Suprapubic skin (tissue), 4 donors: ENCODE measurements around the gene DCST1. TPM values are rescaled to one million over a fixed set of nuclear protein-coding genes. Genes with fewer than 3 reads are reported as not detected.

ENCODE experiments used
- DNase-seq, 2 donors: peaks; one replicate each; pipeline ENCODE4 v3.0.0-alpha.2; 2019; ENCODE audit warnings: low spot score in 2 of 2
- H3K27ac ChIP-seq: fragments of 200-600 bp; sonication (generic); one replicate; pipeline ENCODE4 v1.5.1; 2019
- H3K27me3 ChIP-seq: fragments of 200-600 bp; sonication (generic); one replicate; pipeline ENCODE4 v1.5.1; 2019
- H3K36me3 ChIP-seq: fragments of 200-600 bp; sonication (generic); one replicate; pipeline ENCODE4 v1.5.1; 2019
- H3K4me1 ChIP-seq: fragments of 200-600 bp; sonication (generic); one replicate; pipeline ENCODE4 v1.5.1; 2019
- H3K4me3 ChIP-seq: fragments of 200-600 bp; sonication (generic); one replicate; pipeline ENCODE4 v1.5.1; 2019; ENCODE audit warnings: mild to moderate bottlenecking
- H3K9me3 ChIP-seq: fragments of 200-600 bp; sonication (generic); one replicate; pipeline ENCODE4 v1.5.1; 2019
- CTCF ChIP-seq, 2 donors: fragments of 200-600 bp in 1 of 2; fragments of 450-650 bp in 1 of 2; sonication (generic) in 1 of 2; IDR thresholded peaks; one replicate each; pipeline ENCODE4 v1.5.1; 2016 to 2019; ENCODE audit warnings: antibody characterized with exemption in 2 of 2, mild to moderate bottlenecking in 1 of 2, moderate library complexity in 1 of 2
- EP300 ChIP-seq: sonication (generic); formaldehyde crosslinking; IDR thresholded peaks from one replicate; pipeline ENCODE4 v1.6.1; 2017; ENCODE audit warnings: antibody characterized with exemption
- POLR2A ChIP-seq, 2 donors: fragments of 450-650 bp; IDR thresholded peaks; one replicate each; pipeline ENCODE4 v1.6.1; 2017; ENCODE audit warnings: antibody characterized with exemption in 2 of 2, mild to moderate bottlenecking in 2 of 2, moderate library complexity in 2 of 2
- POLR2AphosphoS5 ChIP-seq, 3 donors: sonication (generic); formaldehyde crosslinking; IDR thresholded peaks; one replicate each; pipeline ENCODE4 v1.6.1; 2017; ENCODE audit warnings: antibody characterized with exemption in 3 of 3
- WGBS: methylation state at CpG from one replicate; pipeline ENCODE4 v1.1.5; 2018; 5-methylcytosine and 5-hydroxymethylcytosine counted together
- total RNA-seq, 4 donors: library from RNA; depleted of rRNA; stranded (reverse); fragments of >200 nt; gene quantifications; one replicate each; pipeline ENCODE4 v1.1.0, GENCODE V29; 2016

The DCST1 gene
- total RNA-seq, 4 donors from 2014 or later, result 0.55 to 8.2 (median 2.8) TPM

GRCh38 chr1:155003227-155003765 lies 30.3 kb upstream of the DCST1 start:
- Histone ChIP-seq H3K27ac (peak overlapping the region; percentile 96), H3K36me3 (no peaks in the 10 kb centered on the region), H3K27me3 (no peaks in the 10 kb centered on the region), H3K4me3 (peak overlapping the region; percentile 97), H3K9me3 (no peaks in the 10 kb centered on the region), H3K4me1 (peaks cover 71% of the 10 kb centered on the region)
- WGBS, result 0% methylated on average over 21 of the region's 37 CpGs
- no peak for TF ChIP-seq POLR2A (IDR thresholded peaks at IDR 0.05)
- no peak for TF ChIP-seq CTCF (IDR thresholded peaks at IDR 0.05)
- TF ChIP-seq POLR2AphosphoS5 (IDR thresholded peaks at IDR 0.05), result no peak
- no peak for TF ChIP-seq EP300
- DNase-seq, result no peak

- H3K4me1 ChIP-seq, result peaks cover 71% of the 10 kb centered on the region
Observed at GRCh38 chr1:155003766-155004351, 29.8 kb upstream of the DCST1 start.

DNA sequence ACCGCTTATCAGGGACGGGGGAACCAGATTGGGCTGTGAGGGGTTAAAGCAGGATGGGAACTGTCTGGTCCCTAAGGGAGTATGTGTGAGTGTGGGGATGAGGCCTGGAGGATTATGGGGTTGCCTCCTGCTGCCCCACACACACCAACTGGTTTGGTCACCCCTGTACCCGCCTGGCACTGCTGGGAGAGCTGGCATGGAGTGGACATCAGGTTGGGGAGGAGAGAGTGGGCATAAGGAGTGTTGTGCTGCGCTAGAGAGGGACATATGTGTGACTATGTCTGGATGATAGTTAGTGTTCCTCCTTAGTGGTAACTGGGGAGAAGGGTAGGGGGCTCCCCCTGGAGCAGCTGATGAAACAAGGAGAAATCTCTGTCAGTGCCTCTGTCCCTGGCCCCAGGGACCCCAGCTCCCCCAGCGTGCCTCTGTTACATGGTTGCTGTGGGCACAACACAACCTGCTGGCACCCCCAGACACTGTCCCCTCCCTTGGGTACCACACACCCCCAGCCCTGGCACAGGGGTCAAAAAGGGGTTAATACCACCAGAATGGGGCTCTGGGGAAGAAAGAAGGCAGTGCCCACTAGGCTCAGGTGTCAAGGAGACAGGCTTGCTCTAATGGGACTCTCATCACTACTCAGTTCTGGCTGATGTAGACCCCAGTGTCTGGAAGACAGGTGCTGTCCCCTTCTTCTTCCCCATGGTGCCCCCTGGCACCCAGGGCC lies 29.1 kb upstream of the DCST1 start:
- H3K4me3 ChIP-seq, result peak overlapping the region; percentile 97
- DNase-seq, result no peak
- no peaks in the 10 kb centered on the region for H3K9me3 ChIP-seq
- H3K27me3 ChIP-seq, result no peaks in the 10 kb centered on the region
- H3K27ac ChIP-seq, result peak overlapping the region; percentile 96
- 8% methylated on average over 5 of the region's 5 CpGs for WGBS
- H3K4me1 ChIP-seq, result peaks cover 66% of the 10 kb centered on the region
- TF ChIP-seq POLR2A (IDR thresholded peaks at IDR 0.05) (no peak), POLR2AphosphoS5 (IDR thresholded peaks at IDR 0.05) (no peak), CTCF (IDR thresholded peaks at IDR 0.05) (no peak), EP300 (no peak)
- no peaks in the 10 kb centered on the region for H3K36me3 ChIP-seq

More at GRCh38 chr1:155003766-155004351, 29.8 kb upstream of the DCST1 start:
- Histone ChIP-seq H3K4me3 (peak overlapping the region; percentile 97), H3K36me3 (no peaks in the 10 kb centered on the region), H3K9me3 (no peaks in the 10 kb centered on the region), H3K27me3 (no peaks in the 10 kb centered on the region), H3K27ac (peak overlapping the region; percentile 96)
- DNase-seq, result no peak
- 1% methylated on average over 10 of the region's 34 CpGs for WGBS
- TF ChIP-seq POLR2A (IDR thresholded peaks at IDR 0.05) (no peak), EP300 (no peak), POLR2AphosphoS5 (IDR thresholded peaks at IDR 0.05) (no peak)

- H3K9me3 ChIP-seq, result no peaks in the 10 kb centered on the region
- H3K27ac ChIP-seq, result peak overlapping the region; percentile 96
- no peaks in the 10 kb centered on the region for H3K27me3 ChIP-seq
- H3K36me3 ChIP-seq, result no peaks in the 10 kb centered on the region
- H3K4me3 ChIP-seq, result peak overlapping the region; percentile 97
- TF ChIP-seq POLR2A (IDR thresholded peaks at IDR 0.05) (no peak), CTCF (IDR thresholded peaks at IDR 0.05) (no peak), POLR2AphosphoS5 (IDR thresholded peaks at IDR 0.05) (no peak), EP300 (no peak)
- H3K4me1 ChIP-seq, result peaks cover 64% of the 10 kb centered on the region
- 20% methylated on average over 12 of the region's 17 CpGs for whole genome bisulfite sequencing
- no peak for DNase-seq
Observed at GRCh38 chr1:155005076-155006011, 28.3 kb upstream of the DCST1 start.

GRCh38 chr1:155006601-155007101 lies 27.0 kb upstream of the DCST1 start:
- no peak for DNase-seq
- Histone ChIP-seq H3K4me3 (peak overlapping the region; percentile 97), H3K27me3 (no peaks in the 10 kb centered on the region), H3K27ac (peak overlapping the region; percentile 96), H3K4me1 (peaks cover 72% of the 10 kb centered on the region), H3K36me3 (no peaks in the 10 kb centered on the region), H3K9me3 (no peaks in the 10 kb centered on the region)
- WGBS, result 41% methylated on average over 2 of the region's 2 CpGs
- no peak for TF ChIP-seq POLR2AphosphoS5 (IDR thresholded peaks at IDR 0.05)
- no peak for TF ChIP-seq EP300
- no peak for TF ChIP-seq POLR2A (IDR thresholded peaks at IDR 0.05)
- TF ChIP-seq CTCF (IDR thresholded peaks at IDR 0.05), result no peak
